D721Med (cell line): ENCODE measurements around the gene TSPYL6.
"Not testable (repeated sequence)": the region's sequence is repeated elsewhere in the genome, so short reads cannot be mapped to it uniquely, and the experiment has no call there.

Experiments used
- DNase-seq: peaks from one replicate; pipeline ENCODE4 v3.0.0; 2011; ENCODE audit warnings: low spot score; ENCODE audit not compliant: insufficient read length
- FAIRE-seq: peaks from 2 replicates; lab custom pipeline; 2011; peaks lifted over from hg19 to GRCh38; lab: Jason Lieb, UNC
- TF ChIP-seq, protein P1 (sequence below): IDR thresholded peaks from 2 replicates; pipeline ENCODE4 v1.5.1; 2012; ENCODE audit warnings: mild to moderate bottlenecking, control low read depth; ENCODE audit not compliant: insufficient read depth; ENCODE audit errors: missing control alignments

TSPYL6 gene

DNA sequence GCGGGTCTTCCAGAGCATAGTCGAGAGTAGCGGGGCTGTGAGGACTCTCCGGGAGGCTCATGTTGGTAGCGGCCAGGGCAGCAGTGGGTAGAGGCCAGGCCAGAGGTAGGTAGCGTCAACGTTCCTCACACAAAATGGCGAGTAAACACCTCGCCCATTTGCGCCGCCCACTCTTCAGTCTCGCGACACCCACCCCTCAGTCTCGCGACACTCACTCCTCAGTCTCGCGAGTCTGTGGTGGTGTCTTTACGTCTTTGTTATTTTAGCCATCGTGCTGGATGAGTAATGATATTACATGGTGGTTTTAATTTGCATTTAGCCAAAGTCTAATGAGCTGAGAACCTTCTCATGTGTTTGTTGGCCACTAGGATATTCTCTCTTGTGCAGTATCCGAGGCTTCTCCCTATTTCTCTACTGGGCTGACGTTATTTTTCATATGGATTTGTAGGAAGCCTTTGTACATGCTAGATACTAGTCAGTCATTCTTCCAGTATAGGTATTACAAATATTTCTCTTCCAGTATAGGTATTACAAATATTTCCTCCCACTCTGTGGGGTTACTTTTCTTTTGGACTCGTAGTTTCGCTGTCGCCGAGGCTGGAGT is at the start of gene TSPYL6:
Gene TSPYL6 (minus strand): TSS at position 139 of the 604 bp plus-strand sequence. CDS start 78 bp downstream, at position 61.
- DNase-seq, result no peak
- FAIRE-seq, result no peak
- TF ChIP-seq, protein P1, sequence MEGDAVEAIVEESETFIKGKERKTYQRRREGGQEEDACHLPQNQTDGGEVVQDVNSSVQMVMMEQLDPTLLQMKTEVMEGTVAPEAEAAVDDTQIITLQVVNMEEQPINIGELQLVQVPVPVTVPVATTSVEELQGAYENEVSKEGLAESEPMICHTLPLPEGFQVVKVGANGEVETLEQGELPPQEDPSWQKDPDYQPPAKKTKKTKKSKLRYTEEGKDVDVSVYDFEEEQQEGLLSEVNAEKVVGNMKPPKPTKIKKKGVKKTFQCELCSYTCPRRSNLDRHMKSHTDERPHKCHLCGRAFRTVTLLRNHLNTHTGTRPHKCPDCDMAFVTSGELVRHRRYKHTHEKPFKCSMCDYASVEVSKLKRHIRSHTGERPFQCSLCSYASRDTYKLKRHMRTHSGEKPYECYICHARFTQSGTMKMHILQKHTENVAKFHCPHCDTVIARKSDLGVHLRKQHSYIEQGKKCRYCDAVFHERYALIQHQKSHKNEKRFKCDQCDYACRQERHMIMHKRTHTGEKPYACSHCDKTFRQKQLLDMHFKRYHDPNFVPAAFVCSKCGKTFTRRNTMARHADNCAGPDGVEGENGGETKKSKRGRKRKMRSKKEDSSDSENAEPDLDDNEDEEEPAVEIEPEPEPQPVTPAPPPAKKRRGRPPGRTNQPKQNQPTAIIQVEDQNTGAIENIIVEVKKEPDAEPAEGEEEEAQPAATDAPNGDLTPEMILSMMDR, result no peak

DNA sequence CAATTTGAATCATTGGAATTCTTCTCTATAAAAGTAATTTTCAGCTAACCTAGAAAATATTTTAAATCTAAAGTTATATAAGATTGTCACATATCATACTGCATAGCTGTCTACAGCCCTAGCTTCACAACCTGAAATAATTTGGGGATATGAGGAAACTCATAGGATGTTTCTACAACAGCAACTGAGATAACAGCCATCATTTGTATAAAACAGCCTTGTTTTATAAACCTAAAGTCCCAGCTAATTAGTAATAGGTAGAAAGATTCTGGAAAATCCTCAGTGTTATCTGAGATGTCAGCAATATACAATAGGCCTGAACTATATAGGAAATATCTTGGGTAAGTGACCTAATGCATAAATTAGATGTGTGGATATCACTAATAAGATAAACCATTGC is 47.6 kb upstream of the TSPYL6 start:
- DNase-seq, result no peak
- FAIRE-seq, result no peak
- TF ChIP-seq, protein P1, result no peak

DNA sequence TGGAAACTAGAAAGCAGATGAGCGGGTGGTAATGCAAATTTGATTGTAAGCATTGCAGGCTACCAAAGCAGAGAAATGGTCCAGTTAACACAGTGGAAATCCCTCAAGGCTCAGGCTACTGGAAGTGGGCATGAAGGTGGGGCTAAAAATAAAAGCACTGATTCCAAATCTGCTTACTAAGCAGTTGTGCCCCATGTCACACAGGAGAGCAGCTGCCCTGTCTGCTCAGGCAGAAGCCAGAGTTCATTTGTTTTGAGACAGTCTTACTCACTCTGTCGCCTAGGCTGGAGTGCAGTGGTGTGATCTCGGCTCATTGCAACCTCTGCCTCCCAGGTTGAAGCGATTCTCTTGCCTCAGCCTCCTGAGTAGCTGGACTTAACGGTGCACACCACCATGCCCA is 42.5 kb upstream of the TSPYL6 start:
- no peak for DNase-seq
- no peak for FAIRE-seq
- TF ChIP-seq, protein P1, result no peak

DNA sequence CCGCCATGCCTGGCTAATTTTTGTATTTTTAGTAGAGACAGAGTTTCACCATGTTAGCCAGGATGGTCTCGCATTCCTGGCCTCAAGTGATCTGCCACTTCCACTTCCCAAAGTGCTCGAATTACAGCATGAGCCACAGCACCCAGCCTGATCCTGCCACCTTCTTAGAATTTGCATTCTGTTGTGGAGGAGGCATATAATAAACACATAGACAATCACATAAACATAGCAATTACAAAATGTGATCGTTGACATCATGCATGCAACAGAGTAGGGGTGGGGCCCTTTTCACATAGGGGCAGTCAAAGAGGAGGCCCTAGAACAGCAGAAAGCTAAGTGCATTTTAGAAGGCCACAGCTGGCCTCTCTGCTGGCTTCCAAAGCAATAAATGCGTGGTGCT is 39.9 kb upstream of the TSPYL6 start:
- DNase-seq (no peak), FAIRE-seq (no peak)
- TF ChIP-seq, protein P1, result no peak

DNA sequence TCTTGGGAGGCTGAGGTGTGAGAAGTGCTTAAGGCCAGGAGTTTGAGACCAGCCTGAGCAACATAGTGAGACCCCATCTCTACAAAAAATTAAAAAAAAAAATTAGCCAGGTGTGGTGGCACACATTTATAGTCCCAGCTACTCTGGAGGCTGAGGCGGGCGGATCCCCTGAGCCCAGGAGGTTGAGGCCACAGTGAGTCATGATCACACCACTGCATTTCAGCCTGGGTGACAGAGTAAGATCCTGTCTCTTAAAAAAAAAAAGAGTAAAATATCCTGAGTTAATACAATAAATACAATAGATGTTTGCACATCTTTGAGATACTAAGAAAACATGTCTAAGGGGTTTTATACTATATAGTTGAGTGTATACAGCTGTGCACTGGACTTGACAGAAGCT is 38.6 kb upstream of the TSPYL6 start:
- not testable (repeated sequence) for DNase-seq, FAIRE-seq

DNA sequence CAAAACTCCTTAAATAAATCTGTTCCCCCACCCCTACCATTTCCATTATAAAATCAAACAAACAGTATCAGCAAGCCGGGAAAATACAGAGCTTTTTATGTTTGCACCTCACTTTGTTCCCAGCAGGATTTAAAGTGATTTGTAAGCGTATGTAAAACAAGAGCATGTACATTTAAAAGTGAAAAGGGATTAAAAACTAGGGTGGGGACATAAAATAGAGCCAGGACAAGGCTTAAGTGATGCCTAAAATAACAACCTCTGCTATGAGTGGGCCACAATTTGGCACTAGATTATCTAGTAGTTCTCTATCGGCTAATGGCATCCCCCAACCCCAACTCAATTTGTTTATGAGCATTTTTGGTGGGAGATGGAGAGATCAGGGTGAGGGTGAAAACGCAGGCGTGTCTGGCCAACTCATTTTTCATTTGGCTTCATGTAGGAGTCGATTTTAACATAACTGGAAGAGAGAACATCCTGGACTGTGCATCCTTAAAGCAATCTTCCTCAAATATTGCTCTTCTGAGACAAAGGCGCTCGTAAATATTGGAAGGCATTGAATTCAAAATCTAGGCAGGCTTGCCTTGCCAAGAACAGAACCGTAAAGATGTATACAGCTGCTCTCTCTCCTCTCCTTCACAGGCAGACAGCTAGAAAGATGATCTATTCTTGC is 34.5 kb upstream of the TSPYL6 start:
- TF ChIP-seq, protein P1, result no peak
- DNase-seq, result no peak
- no peak for FAIRE-seq

DNA sequence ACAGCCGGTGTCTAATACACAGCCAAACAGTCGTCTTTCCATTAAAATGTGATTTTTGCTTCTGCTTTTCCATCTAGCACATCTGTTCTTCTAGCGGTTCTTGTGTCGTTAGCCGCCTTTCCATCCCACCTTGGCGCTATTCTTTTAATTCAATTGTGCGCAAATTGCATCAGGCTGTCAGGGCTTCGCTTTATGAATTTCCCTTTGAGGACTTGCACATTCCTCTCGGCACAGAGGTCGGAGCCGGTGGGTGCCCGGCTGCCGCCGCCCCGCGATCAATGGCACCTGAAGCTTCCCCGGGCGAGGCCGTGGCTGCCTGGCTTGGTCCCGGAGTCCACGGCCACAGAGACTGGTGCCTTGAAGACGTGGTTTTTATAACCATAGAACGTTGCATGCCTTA is 33.9 kb upstream of the TSPYL6 start:
- TF ChIP-seq, protein P1, result no peak
- FAIRE-seq (no peak), DNase-seq (no peak)
